ENCODE results near the gene VPS52. TPM values are rescaled to one million over a fixed set of nuclear protein-coding genes. Genes with fewer than 3 reads are reported as not detected.
A peak's percentile ranks its signal among the peaks of the same experiment; 100 is the strongest.

VPS52 gene
- total RNA-seq, 1 donor from 2014 or later: 32.3 TPM

DNA sequence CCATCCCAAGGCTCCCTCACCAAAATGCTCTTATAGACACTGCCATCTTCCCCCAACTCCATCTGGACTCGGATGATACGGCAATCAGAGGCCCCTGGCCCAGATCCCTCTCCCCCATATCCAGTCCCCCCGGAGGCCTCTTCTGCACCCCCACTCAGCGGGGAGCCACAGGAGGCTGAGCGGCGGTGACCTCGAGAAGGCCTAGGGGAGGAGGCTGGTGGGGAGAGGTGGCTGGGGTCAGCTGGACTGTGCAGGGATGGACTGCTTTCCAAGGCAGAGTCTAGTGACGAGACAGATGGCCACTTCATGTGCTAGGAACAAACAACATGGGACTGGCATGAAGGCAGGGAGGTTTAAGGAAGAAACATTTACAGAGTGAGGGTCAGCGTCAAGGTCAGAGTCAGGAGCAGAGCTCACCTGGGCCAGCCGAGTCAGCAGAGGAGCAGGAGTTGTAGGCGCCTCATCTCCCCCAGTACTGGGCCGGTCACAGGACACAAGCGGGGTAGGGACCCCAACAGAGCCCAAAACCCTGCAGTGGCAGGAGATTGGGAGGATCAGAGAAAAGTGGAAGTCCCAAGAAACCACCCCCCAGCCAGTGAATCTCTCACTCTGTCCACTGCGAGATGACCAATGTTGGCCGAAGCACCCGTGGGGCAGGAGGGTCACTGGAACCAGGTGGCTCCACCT lies 21.5 kb upstream of the VPS52 start:
- H3K36me3 ChIP-seq (ENCODE audit: control insufficient read depth, insufficient read depth, low read length): peaks cover 1% of the 10 kb centered on the region
- TF ChIP-seq, protein P1, sequence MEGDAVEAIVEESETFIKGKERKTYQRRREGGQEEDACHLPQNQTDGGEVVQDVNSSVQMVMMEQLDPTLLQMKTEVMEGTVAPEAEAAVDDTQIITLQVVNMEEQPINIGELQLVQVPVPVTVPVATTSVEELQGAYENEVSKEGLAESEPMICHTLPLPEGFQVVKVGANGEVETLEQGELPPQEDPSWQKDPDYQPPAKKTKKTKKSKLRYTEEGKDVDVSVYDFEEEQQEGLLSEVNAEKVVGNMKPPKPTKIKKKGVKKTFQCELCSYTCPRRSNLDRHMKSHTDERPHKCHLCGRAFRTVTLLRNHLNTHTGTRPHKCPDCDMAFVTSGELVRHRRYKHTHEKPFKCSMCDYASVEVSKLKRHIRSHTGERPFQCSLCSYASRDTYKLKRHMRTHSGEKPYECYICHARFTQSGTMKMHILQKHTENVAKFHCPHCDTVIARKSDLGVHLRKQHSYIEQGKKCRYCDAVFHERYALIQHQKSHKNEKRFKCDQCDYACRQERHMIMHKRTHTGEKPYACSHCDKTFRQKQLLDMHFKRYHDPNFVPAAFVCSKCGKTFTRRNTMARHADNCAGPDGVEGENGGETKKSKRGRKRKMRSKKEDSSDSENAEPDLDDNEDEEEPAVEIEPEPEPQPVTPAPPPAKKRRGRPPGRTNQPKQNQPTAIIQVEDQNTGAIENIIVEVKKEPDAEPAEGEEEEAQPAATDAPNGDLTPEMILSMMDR (IDR thresholded peaks at IDR 0.05; ENCODE audit: insufficient read depth, low read length, poor library complexity, severe bottlenecking): no peak
- no peaks in the 10 kb centered on the region for H3K27me3 ChIP-seq (ENCODE audit: control insufficient read depth, insufficient read depth, low read length)
- DNase-seq (ENCODE audit: low read depth): no peak
- H3K4me3 ChIP-seq (ENCODE audit: low read depth, low read length): no peak overlapping the region

DNA sequence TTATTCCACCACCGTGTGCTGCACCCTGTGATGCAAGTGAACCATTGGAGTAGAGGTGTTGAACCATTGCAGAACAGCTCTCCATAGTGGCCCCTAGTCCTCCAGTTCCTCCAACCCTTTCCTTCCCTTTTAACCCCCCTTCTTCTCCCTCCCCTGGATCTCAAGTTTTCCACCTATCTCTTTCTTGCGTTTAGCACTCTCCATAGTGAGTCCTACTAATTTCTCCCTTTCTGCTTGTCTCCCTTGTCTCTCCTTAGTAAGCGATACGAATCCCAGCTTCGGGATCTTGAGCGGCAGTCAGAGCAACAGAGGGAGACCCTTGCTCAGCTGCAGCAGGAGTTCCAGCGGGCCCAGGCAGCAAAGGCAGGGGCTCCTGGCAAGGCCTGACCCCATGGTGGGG lies 18.8 kb upstream of the VPS52 start:
- Histone ChIP-seq H3K4me3 (ENCODE audit: low read depth, low read length) (peak overlapping the region; percentile 83), H3K36me3 (ENCODE audit: control insufficient read depth, insufficient read depth, low read length) (peaks cover 1% of the 10 kb centered on the region), H3K27me3 (ENCODE audit: control insufficient read depth, insufficient read depth, low read length) (no peaks in the 10 kb centered on the region)
- TF ChIP-seq, protein P1 (IDR thresholded peaks at IDR 0.05; ENCODE audit: insufficient read depth, low read length, poor library complexity, severe bottlenecking): no peak
- DNase-seq (ENCODE audit: low read depth): no peak

DNA sequence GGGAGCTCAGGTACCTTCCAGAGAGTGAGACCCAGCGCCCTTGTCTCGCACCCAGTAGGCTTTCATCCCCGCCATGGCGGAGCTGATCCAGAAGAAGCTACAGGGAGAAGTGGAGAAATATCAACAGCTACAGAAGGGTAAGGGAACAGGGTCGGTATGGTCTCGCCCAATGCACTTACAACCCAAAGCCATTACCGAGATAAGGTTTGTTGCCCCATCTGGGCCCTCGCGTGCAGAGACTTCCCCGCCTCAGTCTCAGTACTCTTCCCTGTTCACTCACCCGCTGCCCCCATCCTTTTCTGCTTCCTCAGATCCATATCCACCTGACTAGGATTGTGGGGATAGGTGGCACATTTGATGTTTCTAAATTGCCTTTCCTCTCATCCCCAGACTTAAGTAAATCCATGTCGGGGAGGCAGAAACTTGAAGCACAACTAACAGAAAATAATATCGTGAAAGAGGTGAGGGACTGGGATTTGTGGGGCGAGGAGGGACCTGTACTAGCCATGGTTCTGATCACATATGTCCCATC lies 18.2 kb upstream of the VPS52 start:
- no peak for DNase-seq (ENCODE audit: low read depth)
- no peaks in the 10 kb centered on the region for H3K27me3 ChIP-seq (ENCODE audit: control insufficient read depth, insufficient read depth, low read length)
- H3K36me3 ChIP-seq (ENCODE audit: control insufficient read depth, insufficient read depth, low read length): peaks cover 1% of the 10 kb centered on the region
- TF ChIP-seq, protein P1 (IDR thresholded peaks at IDR 0.05; ENCODE audit: insufficient read depth, low read length, poor library complexity, severe bottlenecking): no peak
- H3K4me3 ChIP-seq (ENCODE audit: low read depth, low read length): peak overlapping the region; percentile 83

DNA sequence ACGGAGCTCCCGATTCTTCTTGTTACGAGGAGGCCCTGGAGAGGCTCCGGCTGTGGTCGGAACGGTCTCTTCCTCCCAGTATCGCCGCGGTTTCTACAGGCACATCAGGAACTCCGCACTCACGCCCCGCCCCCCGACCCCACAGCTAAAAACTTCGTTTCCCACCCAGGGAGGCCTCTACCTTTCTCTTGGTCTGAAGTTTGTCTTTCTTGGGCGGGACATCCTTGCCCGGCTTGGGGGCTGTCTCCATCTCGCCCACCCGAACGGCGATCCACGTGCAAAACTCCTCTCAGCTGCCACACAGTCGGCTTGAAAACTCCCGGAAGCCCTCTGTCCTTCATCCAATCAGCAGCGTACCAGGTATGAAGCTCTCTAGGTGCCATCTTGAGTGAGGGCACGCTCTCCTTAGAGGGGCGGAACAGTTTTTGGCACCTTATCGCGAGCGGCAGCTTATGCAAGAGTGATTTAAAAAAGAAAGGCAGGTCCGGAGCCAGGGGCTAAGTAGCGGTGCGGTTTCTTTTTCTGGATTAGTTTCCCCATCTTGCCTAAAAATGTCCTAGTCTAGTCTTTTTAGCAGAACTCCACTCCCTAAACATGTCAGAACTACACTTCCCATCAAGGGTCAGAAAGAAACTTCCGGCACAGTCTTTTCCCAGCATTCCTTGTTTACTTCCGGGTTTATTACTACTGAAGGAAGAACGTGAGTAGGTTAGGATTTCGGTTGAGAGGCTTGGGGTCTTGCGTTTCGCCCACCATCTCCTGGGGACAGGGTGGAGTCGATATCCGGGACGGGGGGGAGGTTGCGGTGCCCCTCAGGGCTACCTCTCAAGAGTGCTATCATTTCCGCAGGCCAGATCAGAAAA lies 17.5 kb upstream of the VPS52 start, which contains the start of the genes PFDN6 and WDR46:
Gene PFDN6 (plus strand): TSS at position 681 of the 863 bp plus-strand sequence. CDS start 256 bp downstream, outside the sequence.
Gene WDR46 (minus strand): TSS at position 319 of the 863 bp plus-strand sequence. CDS start 69 bp downstream, at position 250.
- DNase-seq (ENCODE audit: low read depth): no peak
- Histone ChIP-seq H3K36me3 (ENCODE audit: control insufficient read depth, insufficient read depth, low read length) (no peaks in the 10 kb centered on the region), H3K27me3 (ENCODE audit: control insufficient read depth, insufficient read depth, low read length) (no peaks in the 10 kb centered on the region), H3K4me3 (ENCODE audit: low read depth, low read length) (peak within 1 kb of the TSS; percentile 83)
- TF ChIP-seq, protein P1 (IDR thresholded peaks at IDR 0.05; ENCODE audit: insufficient read depth, low read length, poor library complexity, severe bottlenecking): no peak

DNA sequence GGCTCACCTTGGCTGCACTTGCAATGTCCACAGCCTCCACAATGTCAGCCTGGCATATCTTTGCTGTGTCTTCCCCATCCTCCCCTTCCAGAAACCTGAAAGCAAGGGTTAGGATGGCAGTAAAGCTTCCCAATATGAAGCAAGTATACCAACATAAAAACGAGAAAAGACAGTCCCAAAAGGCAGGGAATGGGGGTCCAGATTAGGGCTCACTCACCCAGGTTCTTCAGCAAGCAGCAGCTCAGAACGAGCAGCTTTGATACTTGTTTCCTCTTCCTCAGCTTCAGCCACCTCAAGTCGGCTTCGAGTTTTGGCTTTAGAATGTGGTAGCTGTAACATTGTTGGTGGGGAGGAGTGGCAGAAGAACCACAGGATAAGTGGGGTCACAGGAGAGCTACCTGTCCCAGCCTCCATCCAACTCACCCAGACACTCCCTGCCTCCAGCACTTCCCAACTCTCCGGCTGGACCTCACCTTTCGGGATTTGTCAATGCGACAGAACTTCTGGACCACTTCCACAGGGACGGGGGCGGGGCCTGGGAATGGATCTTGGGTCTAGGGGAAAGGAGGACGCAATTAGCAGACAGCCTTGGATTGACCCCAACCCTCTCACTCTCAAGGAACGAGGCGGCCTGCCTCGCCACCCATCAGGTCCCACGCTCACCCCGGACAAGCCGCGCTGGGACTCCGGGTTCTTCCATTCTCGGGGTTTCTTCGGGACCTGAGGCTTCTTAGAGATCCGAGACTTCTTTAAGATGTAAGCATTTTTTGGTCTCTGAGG lies 16.7 kb upstream of the VPS52 start:
- Histone ChIP-seq H3K36me3 (ENCODE audit: control insufficient read depth, insufficient read depth, low read length) (no peaks in the 10 kb centered on the region), H3K4me3 (ENCODE audit: low read depth, low read length) (peak overlapping the region; percentile 83), H3K27me3 (ENCODE audit: control insufficient read depth, insufficient read depth, low read length) (no peaks in the 10 kb centered on the region)
- TF ChIP-seq, protein P1 (IDR thresholded peaks at IDR 0.05; ENCODE audit: insufficient read depth, low read length, poor library complexity, severe bottlenecking): no peak
- DNase-seq (ENCODE audit: low read depth): no peak

All from kidney epithelial cell (primary cell).